Lung (tissue), 12 donors: ENCODE measurements around the gene RPP25L. TPM values are rescaled to one million over a fixed set of nuclear protein-coding genes. Genes with fewer than 3 reads are reported as not detected.

ENCODE experiments used
- ATAC-seq: fragments of 200-7000 bp; cut with Tn5 transposase; one replicate; pipeline ENCODE4 v1.9.1; 2020; ENCODE audit warnings: moderate number of reproducible peaks; ENCODE audit not compliant: insufficient read depth, low FRiP score
- DNase-seq, 3 donors: peaks; one replicate each; pipeline ENCODE4 v3.0.0-alpha.2; 2013 to 2017
- H3K27ac ChIP-seq, 2 donors: one replicate each; pipeline ENCODE4 v1.5.1; 2013; ENCODE audit warnings: mild to moderate bottlenecking in 2 of 2, moderate library complexity in 2 of 2, control low read depth in 1 of 2, inconsistent platforms in 1 of 2, low read depth in 1 of 2, low read length in 1 of 2
- H3K27me3 ChIP-seq, 3 donors: one replicate each; pipeline ENCODE4 v1.5.1; 2013; ENCODE audit warnings: low read length in 2 of 3; ENCODE audit not compliant: control insufficient read depth in 3 of 3, insufficient read depth in 3 of 3
- H3K36me3 ChIP-seq, 4 donors: one replicate each; pipeline ENCODE4 v1.5.1; 2013; ENCODE audit warnings: low read length in 4 of 4, mild to moderate bottlenecking in 1 of 4, moderate library complexity in 1 of 4; ENCODE audit not compliant: control insufficient read depth in 4 of 4, insufficient read depth in 4 of 4
- H3K4me1 ChIP-seq, 5 donors: one replicate each; pipeline ENCODE4 v1.5.1; 2013; ENCODE audit warnings: low read length in 5 of 5, mild to moderate bottlenecking in 2 of 5, moderate library complexity in 1 of 5; ENCODE audit not compliant: control insufficient read depth in 5 of 5, insufficient read depth in 5 of 5
- H3K4me3 ChIP-seq: one replicate; pipeline ENCODE4 v1.5.1; 2013; ENCODE audit warnings: mild to moderate bottlenecking, control low read depth, moderate library complexity
- H3K9ac ChIP-seq, 2 donors: one replicate each; pipeline ENCODE4 v1.5.1; 2013; ENCODE audit warnings: low read length in 2 of 2, control low read depth in 1 of 2; ENCODE audit not compliant: insufficient read depth in 1 of 2
- H3K9me3 ChIP-seq, 4 donors: one replicate each; pipeline ENCODE4 v1.5.1; 2013; ENCODE audit warnings: low read length in 3 of 4, mild to moderate bottlenecking in 1 of 4, moderate library complexity in 1 of 4; ENCODE audit not compliant: control insufficient read depth in 4 of 4, insufficient read depth in 3 of 4
- CTCF ChIP-seq: IDR thresholded peaks from 2 replicates; pipeline ENCODE4 v1.5.1; 2012; ENCODE audit warnings: mild to moderate bottlenecking; ENCODE audit errors: control extremely low read depth, extremely low read depth
- WGBS, 2 donors: extraction: QIAGEN DNeasy Blood & Tissue Kit; methylation state at CpG; one replicate each; pipeline ENCODE4 v1.1.7; 2013; 5-methylcytosine and 5-hydroxymethylcytosine counted together
- polyA plus RNA-seq, 2 donors: library from polyadenylated mRNA; stranded (reverse); fragments of 200-250 nt; gene quantifications; one replicate each; pipeline ENCODE4 v1.2.1, GENCODE V29; 2013
- total RNA-seq, 2 donors: library from RNA; depleted of rRNA in 1 of 2; stranded (reverse); fragments of >200 nt in 1 of 2; gene quantifications; one replicate each; pipeline ENCODE4 v1.2.1, GENCODE V29; 2014 to 2021
- donor health status: control.
- donor health status: control.
- donor health status: Bipolar disorder and iron deficiency.
- donor health status: healthy.
- donor health status: DM: yes; HTN: yes; CAD: no.

RPP25L gene
- total and polyA plus RNA-seq, 4 donors, result 17.0 to 32.6 (median 25.7) TPM

GRCh38 chr9:34590381-34591247 lies 21.3 kb downstream of the RPP25L start:
- peaks cover 0 to 54% (median 14%) of the 10 kb centered on the region in 3 donors for H3K27me3 ChIP-seq
- no peak for TF ChIP-seq CTCF
- H3K9ac ChIP-seq, result no peak overlapping the region
- H3K9me3 ChIP-seq, result peaks cover 0 to 2% (median 0%) of the 10 kb centered on the region in 4 donors
- H3K4me1 ChIP-seq, result peaks cover 0 to 59% (median 9%) of the 10 kb centered on the region in 5 donors
- H3K4me3 ChIP-seq, result no peak overlapping the region
- H3K27ac ChIP-seq, result no peak overlapping the region
- ATAC-seq, result no peak
- WGBS, 2 donors, result 9 to 13% methylated on average over 40 of the region's 40 CpGs
- H3K36me3 ChIP-seq, result no peaks in the 10 kb centered on the region
- peak in 1 of 3 donors; percentile 32 for DNase-seq

- ATAC-seq, result no peak
- H3K9ac ChIP-seq, result no peak within 1 kb of the TSS
Measured at GRCh38 chr9:34589636-34590380, 22.1 kb downstream of the RPP25L start, which contains the start of gene CNTFR. TSS of gene CNTFR (minus strand) at chr9:34589724. CDS start at chr9:34568981, 20,743 bp downstream.

More at GRCh38 chr9:34589636-34590380, 22.1 kb downstream of the RPP25L start, which contains the start of gene CNTFR:
- 1% methylated on average over 70 to 104 of the region's 104 CpGs for WGBS, 2 donors
- no peak for TF ChIP-seq CTCF
- no peaks in the 10 kb centered on the region for H3K36me3 ChIP-seq
- peak; percentile 81 to 91 (median 82) for DNase-seq
- H3K9me3 ChIP-seq, result peaks cover 0 to 4% (median 0%) of the 10 kb centered on the region in 4 donors
- no peak within 1 kb of the TSS for H3K4me3 ChIP-seq
- peaks cover 0 to 57% (median 17%) of the 10 kb centered on the region in 3 donors for H3K27me3 ChIP-seq
- H3K27ac ChIP-seq, result no peak within 1 kb of the TSS
- H3K4me1 ChIP-seq, result peaks cover 0 to 64% (median 10%) of the 10 kb centered on the region in 5 donors
